Measurements from ENCODE around the gene UIMC1. TPM values are rescaled to one million over a fixed set of nuclear protein-coding genes. Genes with fewer than 3 reads are reported as not detected.

The UIMC1 gene
- total RNA-seq, 1 experiment from 2014 or later: 53.0 TPM

DNA sequence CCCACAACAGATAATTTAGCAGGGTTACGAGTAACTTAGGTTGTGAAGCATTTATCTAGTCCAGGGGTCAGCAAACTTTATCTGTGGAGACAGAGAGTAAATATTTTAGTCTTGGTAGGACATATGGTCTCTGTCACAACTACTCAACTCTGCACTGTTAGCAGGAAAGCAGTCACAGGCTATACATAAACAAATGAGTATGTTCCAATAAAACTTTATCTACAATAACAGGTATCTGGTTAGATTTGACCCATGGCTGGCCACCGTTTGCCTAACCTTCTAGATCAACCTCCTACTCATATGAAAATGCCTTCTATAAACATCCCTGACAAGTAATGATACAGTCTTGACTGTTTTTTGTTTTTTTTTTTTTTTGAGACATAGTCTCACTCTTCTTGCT, 94.5 kb downstream of the UIMC1 start:
- H3K23me2 ChIP-seq (ENCODE audit: insufficient read length, low read depth, low read length, poor library complexity, severe bottlenecking): no peaks in the 10 kb centered on the region

More for the DNA sequence above, 94.5 kb downstream of the UIMC1 start:
- H3K14ac ChIP-seq (ENCODE audit: insufficient read depth, low read length): no peak overlapping the region
- no peak overlapping the region for H2AK5ac ChIP-seq (ENCODE audit: insufficient read length, low read length)
- no CpG with 5 or more reads among the region's 2 CpGs for WGBS (ENCODE audit: extremely low coverage, insufficient read length, low lambda C conversion rate)
- no peaks in the 10 kb centered on the region for H3K79me2 ChIP-seq (ENCODE audit: insufficient read depth, low read length)
- Mint-ChIP-seq H3K27ac (peak overlapping the region in 1 of 3 experiments; percentile 46; a peak in 1 of 7 replicates), H3K4me3 (no peak overlapping the region), H3K36me3 (ENCODE audit: insufficient read depth in 1 of 3, low read depth in 3 of 3) (peaks cover 6 to 27% (median 26%) of the 10 kb centered on the region in 3 experiments), H3K4me1 (peaks cover 5 to 7% of the 10 kb centered on the region in 2 experiments), H3K27me3 (ENCODE audit: low read depth) (no peaks in the 10 kb centered on the region), H3K9me3 (no peaks in the 10 kb centered on the region)
- TF ChIP-seq, protein P1, sequence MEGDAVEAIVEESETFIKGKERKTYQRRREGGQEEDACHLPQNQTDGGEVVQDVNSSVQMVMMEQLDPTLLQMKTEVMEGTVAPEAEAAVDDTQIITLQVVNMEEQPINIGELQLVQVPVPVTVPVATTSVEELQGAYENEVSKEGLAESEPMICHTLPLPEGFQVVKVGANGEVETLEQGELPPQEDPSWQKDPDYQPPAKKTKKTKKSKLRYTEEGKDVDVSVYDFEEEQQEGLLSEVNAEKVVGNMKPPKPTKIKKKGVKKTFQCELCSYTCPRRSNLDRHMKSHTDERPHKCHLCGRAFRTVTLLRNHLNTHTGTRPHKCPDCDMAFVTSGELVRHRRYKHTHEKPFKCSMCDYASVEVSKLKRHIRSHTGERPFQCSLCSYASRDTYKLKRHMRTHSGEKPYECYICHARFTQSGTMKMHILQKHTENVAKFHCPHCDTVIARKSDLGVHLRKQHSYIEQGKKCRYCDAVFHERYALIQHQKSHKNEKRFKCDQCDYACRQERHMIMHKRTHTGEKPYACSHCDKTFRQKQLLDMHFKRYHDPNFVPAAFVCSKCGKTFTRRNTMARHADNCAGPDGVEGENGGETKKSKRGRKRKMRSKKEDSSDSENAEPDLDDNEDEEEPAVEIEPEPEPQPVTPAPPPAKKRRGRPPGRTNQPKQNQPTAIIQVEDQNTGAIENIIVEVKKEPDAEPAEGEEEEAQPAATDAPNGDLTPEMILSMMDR (conservative IDR thresholded peaks at IDR 0.05): no peak
- no peak overlapping the region for H3K18ac ChIP-seq (ENCODE audit: insufficient read length, low read depth, low read length)
- no peaks in the 10 kb centered on the region for H3K79me1 ChIP-seq (ENCODE audit: insufficient read depth, low read depth, low read length, poor library complexity, severe bottlenecking)
- no peak overlapping the region for H2BK15ac ChIP-seq (ENCODE audit: low read depth, low read length)
- no peaks in the 10 kb centered on the region for H3K4me1 ChIP-seq (ENCODE audit: insufficient read depth, low read length)
- no peak for DNase-seq
- no peak overlapping the region for H3K4me2 ChIP-seq (ENCODE audit: insufficient read depth, insufficient read length, low read length)
- H2BK20ac ChIP-seq (ENCODE audit: low read depth, low read length, poor library complexity, severe bottlenecking): no peak overlapping the region
- no peak overlapping the region for H4K8ac ChIP-seq (replicated peaks; ENCODE audit: insufficient read length, low read depth, low read length)
- H3K4ac ChIP-seq (ENCODE audit: low read depth, low read length): no peak overlapping the region
- no peaks in the 10 kb centered on the region for H4K20me1 ChIP-seq (ENCODE audit: control insufficient read depth, insufficient read depth, insufficient read length)
- H2BK120ac ChIP-seq (ENCODE audit: low read depth, low read length, poor library complexity, severe bottlenecking): no peak overlapping the region
- no peak overlapping the region for H2BK12ac ChIP-seq (ENCODE audit: insufficient read length, low read depth, low read length)
- no peaks in the 10 kb centered on the region for H3K27me3 ChIP-seq (ENCODE audit: insufficient read depth, low read length)
- H3K9me3 ChIP-seq (ENCODE audit: control insufficient read depth, low read depth, low read length): no peaks in the 10 kb centered on the region
- no peak overlapping the region for H3K9ac ChIP-seq (ENCODE audit: extremely low read depth, insufficient read length, low read length)
- no peak overlapping the region for H3K23ac ChIP-seq (ENCODE audit: insufficient read length, low read depth, low read length)
- H2BK5ac ChIP-seq (ENCODE audit: insufficient read length, low read length): no peak overlapping the region
- H2AFZ ChIP-seq (ENCODE audit: low read length): no peak overlapping the region
- H3K27ac ChIP-seq (ENCODE audit: insufficient read length, low read depth, low read length): no peak overlapping the region
- H4K91ac ChIP-seq (ENCODE audit: insufficient read length, low read depth, low read length): no peak overlapping the region
- H4K5ac ChIP-seq (ENCODE audit: insufficient read length, low read depth, low read length): no peak overlapping the region
- H3K56ac ChIP-seq (ENCODE audit: insufficient read length, low read depth, low read length): no peak overlapping the region
- no peak overlapping the region for H3T11ph ChIP-seq (ENCODE audit: low read length)

Measured in H9 (cell line).